ENCODE data around the gene EVA1B. TPM values are rescaled to one million over a fixed set of nuclear protein-coding genes. Genes with fewer than 3 reads are reported as not detected.
A peak's percentile ranks its signal among the peaks of the same experiment; 100 is the strongest.

Gene EVA1B
- total RNA-seq, 1 experiment from 2014 or later: 32.0 TPM

DNA sequence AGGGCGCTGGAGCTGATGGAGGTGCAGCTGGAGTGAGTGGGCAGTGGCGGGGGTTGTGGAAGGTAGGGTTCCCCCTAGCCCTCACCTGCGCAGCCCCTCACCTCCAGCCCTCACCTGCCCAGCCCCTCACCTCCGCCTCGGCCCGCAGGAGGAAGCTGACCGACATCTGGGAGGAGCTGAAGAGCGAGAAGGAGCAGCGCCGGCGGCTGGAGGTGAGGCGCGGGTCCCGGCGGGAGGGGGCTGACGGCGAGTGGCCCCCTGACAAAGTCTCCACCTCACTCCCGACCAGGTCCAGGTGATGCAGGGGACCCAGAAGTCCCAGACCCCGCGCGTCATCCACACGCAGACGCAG lies 2.7 kb downstream of the EVA1B start:
- Mint-ChIP-seq H3K27me3 (ENCODE audit: low read depth) (peaks cover 10% of the 10 kb centered on the region), H3K36me3 (peaks cover 9% of the 10 kb centered on the region), H3K9me3 (no peaks in the 10 kb centered on the region), H3K4me3 (peak overlapping the region; percentile 89), H3K4me1 (peaks cover 24% of the 10 kb centered on the region), H3K27ac (peak overlapping the region; percentile 97)
- peak; percentile 34; the same call in 1 of the 2 replicates for TF ChIP-seq JUN (CRISPR knock-in tag; IDR thresholded peaks at IDR 0.05)
- no peak for TF ChIP-seq SP1 (CRISPR knock-in tag; conservative IDR thresholded peaks at IDR 0.05)
- TF ChIP-seq, protein P1, sequence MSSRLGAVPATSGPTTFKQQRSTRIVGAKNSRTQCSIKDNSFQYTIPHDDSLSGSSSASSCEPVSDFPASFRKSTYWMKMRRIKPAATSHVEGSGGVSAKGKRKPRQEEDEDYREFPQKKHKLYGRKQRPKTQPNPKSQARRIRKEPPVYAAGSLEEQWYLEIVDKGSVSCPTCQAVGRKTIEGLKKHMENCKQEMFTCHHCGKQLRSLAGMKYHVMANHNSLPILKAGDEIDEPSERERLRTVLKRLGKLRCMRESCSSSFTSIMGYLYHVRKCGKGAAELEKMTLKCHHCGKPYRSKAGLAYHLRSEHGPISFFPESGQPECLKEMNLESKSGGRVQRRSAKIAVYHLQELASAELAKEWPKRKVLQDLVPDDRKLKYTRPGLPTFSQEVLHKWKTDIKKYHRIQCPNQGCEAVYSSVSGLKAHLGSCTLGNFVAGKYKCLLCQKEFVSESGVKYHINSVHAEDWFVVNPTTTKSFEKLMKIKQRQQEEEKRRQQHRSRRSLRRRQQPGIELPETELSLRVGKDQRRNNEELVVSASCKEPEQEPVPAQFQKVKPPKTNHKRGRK (CRISPR knock-in tag; IDR thresholded peaks at IDR 0.05; ENCODE audit: borderline replicate concordance): no peak
- TF ChIP-seq ESRRA (CRISPR knock-in tag; IDR thresholded peaks at IDR 0.05; ENCODE audit: borderline replicate concordance): 0 out of 2 replicates have a peak, but pooled peaks have one; percentile 11
- TF ChIP-seq ZNF263 (CRISPR knock-in tag; IDR thresholded peaks at IDR 0.05; ENCODE audit: low read depth): 0 out of 2 replicates have a peak, but pooled peaks have one; percentile 8
- DNase-seq (ENCODE audit: low spot score) (peak; percentile 56), ATAC-seq (peak; percentile 4)
- ChIA-PET POLR2A (interaction anchor here (0.5 to 7.3 kb wide), 7 partner anchors 14 to 171 kb away, joined by 3 to 77 read pairs (median 8); partner anchors contain the start of genes SH3D21 and STK40), CTCF (interaction anchor here (0.6 to 4.8 kb wide), 6 partner anchors 14 to 133 kb away, joined by 3 to 32 read pairs (median 4); partner anchors contain the start of genes OSCP1, SH3D21 and THRAP3)

DNA sequence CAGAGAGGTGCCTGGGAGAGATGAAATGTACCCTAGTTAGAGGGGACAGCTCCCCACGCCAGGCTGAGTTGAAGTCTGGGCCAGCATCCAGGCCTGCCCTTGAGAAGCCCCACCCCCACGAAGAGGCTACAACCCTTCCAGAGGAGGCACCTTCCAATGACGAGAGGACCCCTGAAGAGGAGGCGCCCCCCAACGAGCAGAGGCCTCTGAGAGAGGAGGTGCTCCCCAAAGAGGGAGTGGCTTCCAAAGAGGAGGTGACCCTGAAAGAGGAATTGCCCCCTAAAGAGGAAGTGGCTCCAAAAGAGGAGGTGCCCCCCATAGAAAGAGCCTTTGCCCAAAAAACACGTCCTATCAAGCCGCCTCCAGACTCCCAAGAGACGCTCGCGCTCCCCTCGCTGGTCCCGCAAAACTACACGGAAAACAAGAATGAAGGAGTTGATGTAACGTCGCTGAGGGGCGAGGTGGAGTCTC lies 3.1 kb downstream of the EVA1B start:
- no peaks in the 10 kb centered on the region for H3K9me3 Mint-ChIP-seq
- ChIA-PET CTCF (interaction anchor here (0.6 to 4.8 kb wide), 6 partner anchors 14 to 133 kb away, joined by 3 to 32 read pairs (median 4); partner anchors contain the start of genes OSCP1, SH3D21 and THRAP3), POLR2A (interaction anchor here (0.5 to 7.3 kb wide), 5 partner anchors 14 to 137 kb away, joined by 4 to 77 read pairs (median 8); partner anchors contain the start of genes SH3D21 and STK40)
- TF ChIP-seq, protein P2, sequence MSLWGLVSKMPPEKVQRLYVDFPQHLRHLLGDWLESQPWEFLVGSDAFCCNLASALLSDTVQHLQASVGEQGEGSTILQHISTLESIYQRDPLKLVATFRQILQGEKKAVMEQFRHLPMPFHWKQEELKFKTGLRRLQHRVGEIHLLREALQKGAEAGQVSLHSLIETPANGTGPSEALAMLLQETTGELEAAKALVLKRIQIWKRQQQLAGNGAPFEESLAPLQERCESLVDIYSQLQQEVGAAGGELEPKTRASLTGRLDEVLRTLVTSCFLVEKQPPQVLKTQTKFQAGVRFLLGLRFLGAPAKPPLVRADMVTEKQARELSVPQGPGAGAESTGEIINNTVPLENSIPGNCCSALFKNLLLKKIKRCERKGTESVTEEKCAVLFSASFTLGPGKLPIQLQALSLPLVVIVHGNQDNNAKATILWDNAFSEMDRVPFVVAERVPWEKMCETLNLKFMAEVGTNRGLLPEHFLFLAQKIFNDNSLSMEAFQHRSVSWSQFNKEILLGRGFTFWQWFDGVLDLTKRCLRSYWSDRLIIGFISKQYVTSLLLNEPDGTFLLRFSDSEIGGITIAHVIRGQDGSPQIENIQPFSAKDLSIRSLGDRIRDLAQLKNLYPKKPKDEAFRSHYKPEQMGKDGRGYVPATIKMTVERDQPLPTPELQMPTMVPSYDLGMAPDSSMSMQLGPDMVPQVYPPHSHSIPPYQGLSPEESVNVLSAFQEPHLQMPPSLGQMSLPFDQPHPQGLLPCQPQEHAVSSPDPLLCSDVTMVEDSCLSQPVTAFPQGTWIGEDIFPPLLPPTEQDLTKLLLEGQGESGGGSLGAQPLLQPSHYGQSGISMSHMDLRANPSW (CRISPR knock-in tag; conservative IDR thresholded peaks at IDR 0.05; ENCODE audit: low read depth): no peak
- TF ChIP-seq ZNF263 (CRISPR knock-in tag; IDR thresholded peaks at IDR 0.05; ENCODE audit: low read depth) (peak; percentile 18; the same call in 1 of the 2 replicates), CREM (CRISPR knock-in tag; IDR thresholded peaks at IDR 0.05) (no peak)
- TF ChIP-seq, protein P3, sequence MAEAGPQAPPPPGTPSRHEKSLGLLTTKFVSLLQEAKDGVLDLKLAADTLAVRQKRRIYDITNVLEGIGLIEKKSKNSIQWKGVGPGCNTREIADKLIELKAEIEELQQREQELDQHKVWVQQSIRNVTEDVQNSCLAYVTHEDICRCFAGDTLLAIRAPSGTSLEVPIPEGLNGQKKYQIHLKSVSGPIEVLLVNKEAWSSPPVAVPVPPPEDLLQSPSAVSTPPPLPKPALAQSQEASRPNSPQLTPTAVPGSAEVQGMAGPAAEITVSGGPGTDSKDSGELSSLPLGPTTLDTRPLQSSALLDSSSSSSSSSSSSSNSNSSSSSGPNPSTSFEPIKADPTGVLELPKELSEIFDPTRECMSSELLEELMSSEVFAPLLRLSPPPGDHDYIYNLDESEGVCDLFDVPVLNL (CRISPR knock-in tag; IDR thresholded peaks at IDR 0.05; ENCODE audit: borderline replicate concordance, low read depth): no peak
- peaks cover 22% of the 10 kb centered on the region for H3K4me1 Mint-ChIP-seq
- peak overlapping the region; percentile 97 for H3K27ac Mint-ChIP-seq
- ATAC-seq (no peak), DNase-seq (ENCODE audit: low spot score) (no peak)
- peak overlapping the region; percentile 89 for H3K4me3 Mint-ChIP-seq
- peaks cover 12% of the 10 kb centered on the region for H3K36me3 Mint-ChIP-seq
- peaks cover 10% of the 10 kb centered on the region for H3K27me3 Mint-ChIP-seq (ENCODE audit: low read depth)

DNA sequence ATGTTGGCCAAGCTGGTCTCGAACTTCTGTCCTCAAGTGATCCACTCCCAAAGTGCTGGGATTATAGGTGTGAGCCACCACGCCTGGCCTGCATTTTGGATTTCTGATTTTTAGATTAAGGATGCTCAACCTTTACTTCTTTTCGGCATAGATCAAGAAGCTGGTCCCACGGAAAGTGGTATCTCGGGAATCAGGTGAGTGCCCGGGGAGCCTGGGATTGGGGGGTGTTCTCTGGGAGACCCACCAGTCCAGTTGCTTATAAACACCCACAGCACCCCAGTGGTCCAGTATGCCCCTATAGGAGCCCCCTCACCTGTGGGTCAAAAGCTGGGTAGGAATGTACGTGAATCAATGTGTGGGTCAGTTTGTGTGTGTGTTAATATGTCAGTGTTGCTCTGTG lies 14.0 kb downstream of the EVA1B start:
- H3K9me3 Mint-ChIP-seq: no peaks in the 10 kb centered on the region
- H3K36me3 Mint-ChIP-seq: peaks cover 24% of the 10 kb centered on the region
- no peak overlapping the region for H3K27ac Mint-ChIP-seq
- ChIA-PET CTCF (interaction anchor here (0.7 to 1.2 kb wide), 3 partner anchors 9 to 206 kb away, joined by 3 read pairs; no protein-coding TSS in a partner anchor), POLR2A (no interaction called here)
- no peak for DNase-seq (ENCODE audit: low spot score)
- H3K4me3 Mint-ChIP-seq: no peak overlapping the region
- H3K27me3 Mint-ChIP-seq (ENCODE audit: low read depth): no peaks in the 10 kb centered on the region
- ATAC-seq: no peak
- H3K4me1 Mint-ChIP-seq: peaks cover 17% of the 10 kb centered on the region
- TF ChIP-seq, protein P4, sequence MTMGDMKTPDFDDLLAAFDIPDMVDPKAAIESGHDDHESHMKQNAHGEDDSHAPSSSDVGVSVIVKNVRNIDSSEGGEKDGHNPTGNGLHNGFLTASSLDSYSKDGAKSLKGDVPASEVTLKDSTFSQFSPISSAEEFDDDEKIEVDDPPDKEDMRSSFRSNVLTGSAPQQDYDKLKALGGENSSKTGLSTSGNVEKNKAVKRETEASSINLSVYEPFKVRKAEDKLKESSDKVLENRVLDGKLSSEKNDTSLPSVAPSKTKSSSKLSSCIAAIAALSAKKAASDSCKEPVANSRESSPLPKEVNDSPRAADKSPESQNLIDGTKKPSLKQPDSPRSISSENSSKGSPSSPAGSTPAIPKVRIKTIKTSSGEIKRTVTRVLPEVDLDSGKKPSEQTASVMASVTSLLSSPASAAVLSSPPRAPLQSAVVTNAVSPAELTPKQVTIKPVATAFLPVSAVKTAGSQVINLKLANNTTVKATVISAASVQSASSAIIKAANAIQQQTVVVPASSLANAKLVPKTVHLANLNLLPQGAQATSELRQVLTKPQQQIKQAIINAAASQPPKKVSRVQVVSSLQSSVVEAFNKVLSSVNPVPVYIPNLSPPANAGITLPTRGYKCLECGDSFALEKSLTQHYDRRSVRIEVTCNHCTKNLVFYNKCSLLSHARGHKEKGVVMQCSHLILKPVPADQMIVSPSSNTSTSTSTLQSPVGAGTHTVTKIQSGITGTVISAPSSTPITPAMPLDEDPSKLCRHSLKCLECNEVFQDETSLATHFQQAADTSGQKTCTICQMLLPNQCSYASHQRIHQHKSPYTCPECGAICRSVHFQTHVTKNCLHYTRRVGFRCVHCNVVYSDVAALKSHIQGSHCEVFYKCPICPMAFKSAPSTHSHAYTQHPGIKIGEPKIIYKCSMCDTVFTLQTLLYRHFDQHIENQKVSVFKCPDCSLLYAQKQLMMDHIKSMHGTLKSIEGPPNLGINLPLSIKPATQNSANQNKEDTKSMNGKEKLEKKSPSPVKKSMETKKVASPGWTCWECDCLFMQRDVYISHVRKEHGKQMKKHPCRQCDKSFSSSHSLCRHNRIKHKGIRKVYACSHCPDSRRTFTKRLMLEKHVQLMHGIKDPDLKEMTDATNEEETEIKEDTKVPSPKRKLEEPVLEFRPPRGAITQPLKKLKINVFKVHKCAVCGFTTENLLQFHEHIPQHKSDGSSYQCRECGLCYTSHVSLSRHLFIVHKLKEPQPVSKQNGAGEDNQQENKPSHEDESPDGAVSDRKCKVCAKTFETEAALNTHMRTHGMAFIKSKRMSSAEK (CRISPR knock-in tag; IDR thresholded peaks at IDR 0.05; ENCODE audit: borderline replicate concordance): no peak
- TF ChIP-seq, protein P1 (CRISPR knock-in tag; IDR thresholded peaks at IDR 0.05; ENCODE audit: borderline replicate concordance): no peak
- TF ChIP-seq, protein P5, sequence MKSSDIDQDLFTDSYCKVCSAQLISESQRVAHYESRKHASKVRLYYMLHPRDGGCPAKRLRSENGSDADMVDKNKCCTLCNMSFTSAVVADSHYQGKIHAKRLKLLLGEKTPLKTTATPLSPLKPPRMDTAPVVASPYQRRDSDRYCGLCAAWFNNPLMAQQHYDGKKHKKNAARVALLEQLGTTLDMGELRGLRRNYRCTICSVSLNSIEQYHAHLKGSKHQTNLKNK (CRISPR knock-in tag; IDR thresholded peaks at IDR 0.05): no peak
- TF ChIP-seq, protein P6, sequence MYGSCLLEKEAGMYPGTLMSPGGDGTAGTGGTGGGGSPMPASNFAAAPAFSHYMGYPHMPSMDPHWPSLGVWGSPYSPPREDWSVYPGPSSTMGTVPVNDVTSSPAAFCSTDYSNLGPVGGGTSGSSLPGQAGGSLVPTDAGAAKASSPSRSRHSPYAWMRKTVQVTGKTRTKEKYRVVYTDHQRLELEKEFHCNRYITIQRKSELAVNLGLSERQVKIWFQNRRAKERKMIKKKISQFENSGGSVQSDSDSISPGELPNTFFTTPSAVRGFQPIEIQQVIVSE (CRISPR knock-in tag; IDR thresholded peaks at IDR 0.05; ENCODE audit: borderline replicate concordance): no peak
- no peak for TF ChIP-seq ZNF416 (CRISPR knock-in tag; IDR thresholded peaks at IDR 0.05)
- TF ChIP-seq, protein P7, sequence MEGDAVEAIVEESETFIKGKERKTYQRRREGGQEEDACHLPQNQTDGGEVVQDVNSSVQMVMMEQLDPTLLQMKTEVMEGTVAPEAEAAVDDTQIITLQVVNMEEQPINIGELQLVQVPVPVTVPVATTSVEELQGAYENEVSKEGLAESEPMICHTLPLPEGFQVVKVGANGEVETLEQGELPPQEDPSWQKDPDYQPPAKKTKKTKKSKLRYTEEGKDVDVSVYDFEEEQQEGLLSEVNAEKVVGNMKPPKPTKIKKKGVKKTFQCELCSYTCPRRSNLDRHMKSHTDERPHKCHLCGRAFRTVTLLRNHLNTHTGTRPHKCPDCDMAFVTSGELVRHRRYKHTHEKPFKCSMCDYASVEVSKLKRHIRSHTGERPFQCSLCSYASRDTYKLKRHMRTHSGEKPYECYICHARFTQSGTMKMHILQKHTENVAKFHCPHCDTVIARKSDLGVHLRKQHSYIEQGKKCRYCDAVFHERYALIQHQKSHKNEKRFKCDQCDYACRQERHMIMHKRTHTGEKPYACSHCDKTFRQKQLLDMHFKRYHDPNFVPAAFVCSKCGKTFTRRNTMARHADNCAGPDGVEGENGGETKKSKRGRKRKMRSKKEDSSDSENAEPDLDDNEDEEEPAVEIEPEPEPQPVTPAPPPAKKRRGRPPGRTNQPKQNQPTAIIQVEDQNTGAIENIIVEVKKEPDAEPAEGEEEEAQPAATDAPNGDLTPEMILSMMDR (IDR thresholded peaks at IDR 0.05): no peak

All from WTC11 (cell line).